Left kidney (tissue), 1 donor: Measurements from ENCODE around the gene PTMS. TPM values are rescaled to one million over a fixed set of nuclear protein-coding genes. Genes with fewer than 3 reads are reported as not detected.

Experiments used
- polyA plus RNA-seq: library from polyadenylated mRNA; unstranded; fragments of 120-200 nt; gene quantifications from one replicate; pipeline ENCODE4 v1.2.1, GENCODE V29; 2013; ENCODE audit not compliant: insufficient read length

The PTMS gene
- polyA plus RNA-seq, 1 donor = 460 TPM

Other genes starting within 250 kb of the PTMS start
- gene GAPDH, start 231.8 kb upstream of the PTMS start, polyA plus RNA-seq = 1,959 TPM
- gene IFFO1, start 210.3 kb upstream of the PTMS start, polyA plus RNA-seq = 14.5 TPM
- gene NOP2, start 198.1 kb upstream of the PTMS start, polyA plus RNA-seq = 33.4 TPM
- gene CHD4, start 159.0 kb upstream of the PTMS start, polyA plus RNA-seq = 328 TPM
- 0.91 TPM for gene LPAR5, start 130.4 kb upstream of the PTMS start, polyA plus RNA-seq
- 6.0 TPM for gene ACRBP, start 118.9 kb upstream of the PTMS start, polyA plus RNA-seq
- 109 TPM for gene ING4, start 103.2 kb upstream of the PTMS start, polyA plus RNA-seq
- gene ZNF384, start 77.0 kb upstream of the PTMS start, polyA plus RNA-seq = 98.0 TPM
- 12.1 TPM for gene PIANP, start 65.5 kb upstream of the PTMS start, polyA plus RNA-seq
- 61.9 TPM for gene COPS7A, start 42.3 kb upstream of the PTMS start, polyA plus RNA-seq
- 187 TPM for gene MLF2, start 13.2 kb upstream of the PTMS start, polyA plus RNA-seq
- gene LAG3, start 6.2 kb downstream of the PTMS start, polyA plus RNA-seq = 1.9 TPM
- gene CD4, start 23.2 kb downstream of the PTMS start, polyA plus RNA-seq = 25.5 TPM
- gene GPR162, start 55.5 kb downstream of the PTMS start, polyA plus RNA-seq = 25.8 TPM
- 29.9 TPM for gene P3H3, start 62.0 kb downstream of the PTMS start, polyA plus RNA-seq
- 13.3 TPM for gene GNB3, start 74.6 kb downstream of the PTMS start, polyA plus RNA-seq
- gene CDCA3, start 84.9 kb downstream of the PTMS start, polyA plus RNA-seq = 42.7 TPM
- gene USP5, start 85.8 kb downstream of the PTMS start, polyA plus RNA-seq = 58.3 TPM
- gene TPI1, start 101.2 kb downstream of the PTMS start, polyA plus RNA-seq = 515 TPM
- gene SPSB2, start 106.9 kb downstream of the PTMS start, polyA plus RNA-seq = 9.2 TPM
- 20.2 TPM for gene LRRC23, start 138.5 kb downstream of the PTMS start, polyA plus RNA-seq
- gene ENO2, start 148.2 kb downstream of the PTMS start, polyA plus RNA-seq = 14.8 TPM
- 109 TPM for gene ATN1, start 161.6 kb downstream of the PTMS start, polyA plus RNA-seq
- not detected for gene RNU7-1, start 177.5 kb downstream of the PTMS start, polyA plus RNA-seq
- gene C12orf57, start 177.7 kb downstream of the PTMS start, polyA plus RNA-seq = 118 TPM
- gene PTPN6, start 185.0 kb downstream of the PTMS start, polyA plus RNA-seq = 21.9 TPM
- 236 TPM for gene PHB2, start 204.3 kb downstream of the PTMS start, polyA plus RNA-seq
- 51.1 TPM for gene EMG1, start 204.6 kb downstream of the PTMS start, polyA plus RNA-seq